ENCODE measurements around the gene ATP6V1E1. TPM values are rescaled to one million over a fixed set of nuclear protein-coding genes. Genes with fewer than 3 reads are reported as not detected.

The ATP6V1E1 gene
- total RNA-seq, 1 experiment from 2014 or later: 88.1 TPM

DNA sequence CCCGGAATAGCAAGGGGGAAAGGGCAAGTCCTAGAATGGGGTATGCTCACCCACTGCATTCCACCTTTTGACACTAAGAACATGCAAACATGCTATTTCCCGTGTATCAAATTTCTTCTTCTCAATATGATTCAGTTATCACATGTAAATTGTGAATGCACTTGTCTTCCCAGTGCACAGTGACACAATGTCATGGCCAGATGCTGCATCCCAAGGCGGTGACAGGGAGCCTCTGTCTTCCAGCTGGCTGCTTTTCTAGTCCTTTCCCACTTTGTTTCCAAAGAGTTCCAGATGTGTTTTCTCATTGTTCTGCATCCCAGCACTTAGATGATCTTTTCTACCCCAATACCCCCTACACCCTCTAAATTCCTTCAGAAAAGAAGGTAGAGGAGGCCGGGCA is 52.9 kb downstream of the ATP6V1E1 start:
- DNase-seq (ENCODE audit: low spot score): no peak
- peaks cover 14% of the 10 kb centered on the region for H3K4me1 Mint-ChIP-seq
- no peak overlapping the region for H3K4me3 Mint-ChIP-seq
- TF ChIP-seq RORB (CRISPR knock-in tag; IDR thresholded peaks at IDR 0.05) (no peak), GTF2I (CRISPR knock-in tag; conservative IDR thresholded peaks at IDR 0.05) (no peak), SMAD3 (CRISPR knock-in tag; IDR thresholded peaks at IDR 0.05; ENCODE audit: borderline replicate concordance) (no peak), ETV6 (CRISPR knock-in tag; IDR thresholded peaks at IDR 0.05) (no peak), ZNF138 (CRISPR knock-in tag; conservative IDR thresholded peaks at IDR 0.05) (no peak), FOXJ3 (CRISPR knock-in tag; IDR thresholded peaks at IDR 0.05; ENCODE audit: borderline replicate concordance) (no peak), ZNF219 (CRISPR knock-in tag; IDR thresholded peaks at IDR 0.05; ENCODE audit: borderline replicate concordance) (no peak), MXD4 (CRISPR knock-in tag; IDR thresholded peaks at IDR 0.05; ENCODE audit: borderline replicate concordance) (no peak), IRF2 (CRISPR knock-in tag; IDR thresholded peaks at IDR 0.05; ENCODE audit: borderline replicate concordance, low read depth) (no peak), MYBL2 (CRISPR knock-in tag; IDR thresholded peaks at IDR 0.05) (no peak), CBFB (CRISPR knock-in tag; IDR thresholded peaks at IDR 0.05; ENCODE audit: low read depth) (no peak), SMAD4 (CRISPR knock-in tag; IDR thresholded peaks at IDR 0.05) (no peak), TP53 (CRISPR knock-in tag; IDR thresholded peaks at IDR 0.05) (no peak)
- TF ChIP-seq, protein P1, sequence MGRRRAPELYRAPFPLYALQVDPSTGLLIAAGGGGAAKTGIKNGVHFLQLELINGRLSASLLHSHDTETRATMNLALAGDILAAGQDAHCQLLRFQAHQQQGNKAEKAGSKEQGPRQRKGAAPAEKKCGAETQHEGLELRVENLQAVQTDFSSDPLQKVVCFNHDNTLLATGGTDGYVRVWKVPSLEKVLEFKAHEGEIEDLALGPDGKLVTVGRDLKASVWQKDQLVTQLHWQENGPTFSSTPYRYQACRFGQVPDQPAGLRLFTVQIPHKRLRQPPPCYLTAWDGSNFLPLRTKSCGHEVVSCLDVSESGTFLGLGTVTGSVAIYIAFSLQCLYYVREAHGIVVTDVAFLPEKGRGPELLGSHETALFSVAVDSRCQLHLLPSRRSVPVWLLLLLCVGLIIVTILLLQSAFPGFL (CRISPR knock-in tag; IDR thresholded peaks at IDR 0.05; ENCODE audit: borderline replicate concordance): no peak
- TF ChIP-seq, protein P2, sequence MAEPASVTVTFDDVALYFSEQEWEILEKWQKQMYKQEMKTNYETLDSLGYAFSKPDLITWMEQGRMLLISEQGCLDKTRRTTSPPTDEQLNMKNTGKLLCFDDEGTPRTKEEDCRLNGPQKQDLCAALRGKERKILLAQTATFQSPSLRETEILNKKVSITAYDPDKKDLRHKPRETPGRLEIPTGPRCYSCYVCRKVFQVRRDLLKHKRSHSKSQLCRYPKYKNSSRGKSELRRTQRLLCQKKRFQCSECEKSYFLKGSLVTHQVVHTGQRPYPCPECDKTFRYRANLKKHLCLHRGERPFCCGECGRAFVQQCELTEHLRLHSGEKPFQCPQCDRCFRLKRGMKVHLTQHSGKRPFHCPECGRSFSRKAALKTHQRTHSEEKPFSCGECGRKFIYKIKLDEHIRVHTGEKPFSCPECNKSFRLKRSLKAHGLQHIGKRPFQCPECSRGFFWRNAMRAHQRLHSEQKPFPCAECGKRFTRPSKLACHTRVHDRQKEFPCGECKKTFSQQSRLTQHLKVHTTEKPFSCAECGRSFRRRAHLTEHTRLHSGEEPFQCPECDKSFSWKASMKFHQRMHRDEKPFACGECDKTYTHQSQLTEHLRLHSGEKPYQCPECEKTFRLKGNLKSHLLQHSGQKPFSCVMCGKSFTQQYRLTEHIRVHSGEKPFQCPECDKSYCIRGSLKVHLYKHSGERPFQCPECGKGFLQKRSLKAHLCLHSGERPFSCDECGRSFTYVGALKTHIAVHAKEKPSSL (CRISPR knock-in tag; conservative IDR thresholded peaks at IDR 0.05): no peak
- TF ChIP-seq, protein P3, sequence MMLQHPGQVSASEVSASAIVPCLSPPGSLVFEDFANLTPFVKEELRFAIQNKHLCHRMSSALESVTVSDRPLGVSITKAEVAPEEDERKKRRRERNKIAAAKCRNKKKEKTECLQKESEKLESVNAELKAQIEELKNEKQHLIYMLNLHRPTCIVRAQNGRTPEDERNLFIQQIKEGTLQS (CRISPR knock-in tag; conservative IDR thresholded peaks at IDR 0.05): no peak
- TF ChIP-seq, protein P4, sequence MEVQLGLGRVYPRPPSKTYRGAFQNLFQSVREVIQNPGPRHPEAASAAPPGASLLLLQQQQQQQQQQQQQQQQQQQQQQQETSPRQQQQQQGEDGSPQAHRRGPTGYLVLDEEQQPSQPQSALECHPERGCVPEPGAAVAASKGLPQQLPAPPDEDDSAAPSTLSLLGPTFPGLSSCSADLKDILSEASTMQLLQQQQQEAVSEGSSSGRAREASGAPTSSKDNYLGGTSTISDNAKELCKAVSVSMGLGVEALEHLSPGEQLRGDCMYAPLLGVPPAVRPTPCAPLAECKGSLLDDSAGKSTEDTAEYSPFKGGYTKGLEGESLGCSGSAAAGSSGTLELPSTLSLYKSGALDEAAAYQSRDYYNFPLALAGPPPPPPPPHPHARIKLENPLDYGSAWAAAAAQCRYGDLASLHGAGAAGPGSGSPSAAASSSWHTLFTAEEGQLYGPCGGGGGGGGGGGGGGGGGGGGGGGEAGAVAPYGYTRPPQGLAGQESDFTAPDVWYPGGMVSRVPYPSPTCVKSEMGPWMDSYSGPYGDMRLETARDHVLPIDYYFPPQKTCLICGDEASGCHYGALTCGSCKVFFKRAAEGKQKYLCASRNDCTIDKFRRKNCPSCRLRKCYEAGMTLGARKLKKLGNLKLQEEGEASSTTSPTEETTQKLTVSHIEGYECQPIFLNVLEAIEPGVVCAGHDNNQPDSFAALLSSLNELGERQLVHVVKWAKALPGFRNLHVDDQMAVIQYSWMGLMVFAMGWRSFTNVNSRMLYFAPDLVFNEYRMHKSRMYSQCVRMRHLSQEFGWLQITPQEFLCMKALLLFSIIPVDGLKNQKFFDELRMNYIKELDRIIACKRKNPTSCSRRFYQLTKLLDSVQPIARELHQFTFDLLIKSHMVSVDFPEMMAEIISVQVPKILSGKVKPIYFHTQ (CRISPR knock-in tag; IDR thresholded peaks at IDR 0.05): no peak
- TF ChIP-seq, protein P5, sequence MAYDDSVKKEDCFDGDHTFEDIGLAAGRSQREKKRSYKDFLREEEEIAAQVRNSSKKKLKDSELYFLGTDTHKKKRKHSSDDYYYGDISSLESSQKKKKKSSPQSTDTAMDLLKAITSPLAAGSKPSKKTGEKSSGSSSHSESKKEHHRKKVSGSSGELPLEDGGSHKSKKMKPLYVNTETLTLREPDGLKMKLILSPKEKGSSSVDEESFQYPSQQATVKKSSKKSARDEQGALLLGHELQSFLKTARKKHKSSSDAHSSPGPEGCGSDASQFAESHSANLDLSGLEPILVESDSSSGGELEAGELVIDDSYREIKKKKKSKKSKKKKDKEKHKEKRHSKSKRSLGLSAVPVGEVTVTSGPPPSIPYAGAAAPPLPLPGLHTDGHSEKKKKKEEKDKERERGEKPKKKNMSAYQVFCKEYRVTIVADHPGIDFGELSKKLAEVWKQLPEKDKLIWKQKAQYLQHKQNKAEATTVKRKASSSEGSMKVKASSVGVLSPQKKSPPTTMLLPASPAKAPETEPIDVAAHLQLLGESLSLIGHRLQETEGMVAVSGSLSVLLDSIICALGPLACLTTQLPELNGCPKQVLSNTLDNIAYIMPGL (CRISPR knock-in tag; IDR thresholded peaks at IDR 0.05): no peak
- no peaks in the 10 kb centered on the region for H3K27me3 Mint-ChIP-seq (ENCODE audit: low read depth)
- no peak for ATAC-seq
- ChIA-PET CTCF (interaction anchor here (1.3 to 2.1 kb wide), 2 partner anchors 18 to 404 kb away, joined by 5 to 6 read pairs; no protein-coding TSS in a partner anchor), POLR2A (no interaction called here)
- no peaks in the 10 kb centered on the region for H3K9me3 Mint-ChIP-seq
- no peak overlapping the region for H3K27ac Mint-ChIP-seq
- no peaks in the 10 kb centered on the region for H3K36me3 Mint-ChIP-seq

DNA sequence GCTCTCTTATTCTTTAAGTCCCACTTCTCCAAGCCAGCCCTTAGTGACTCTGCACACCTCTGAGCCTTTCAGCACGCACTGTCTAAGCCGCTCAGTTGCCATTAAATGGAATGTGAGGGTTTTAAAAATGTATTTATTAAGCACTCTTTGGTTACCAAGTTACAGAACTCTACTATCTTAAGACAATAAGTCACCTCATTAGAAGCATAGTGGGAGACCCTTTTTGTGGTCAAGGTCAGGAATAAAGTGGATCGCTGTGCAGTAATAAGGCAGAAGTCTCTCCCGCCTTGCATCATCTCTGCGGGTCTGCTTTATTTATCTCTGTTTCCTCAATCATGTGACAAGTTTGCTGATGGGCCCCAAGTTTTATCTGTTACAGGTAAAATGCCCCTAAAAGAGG is 53.4 kb downstream of the ATP6V1E1 start:
- H3K4me1 Mint-ChIP-seq: peaks cover 19% of the 10 kb centered on the region
- H3K27ac Mint-ChIP-seq: 0 out of 2 replicates have a peak overlapping the region, but pooled peaks have one; percentile 15
- no peak for DNase-seq (ENCODE audit: low spot score)
- ATAC-seq: no peak
- no peak overlapping the region for H3K4me3 Mint-ChIP-seq
- H3K27me3 Mint-ChIP-seq (ENCODE audit: low read depth): no peaks in the 10 kb centered on the region
- POLR2A ChIA-PET: no interaction called here
- H3K9me3 Mint-ChIP-seq: no peaks in the 10 kb centered on the region
- no peak for TF ChIP-seq JUN (CRISPR knock-in tag; IDR thresholded peaks at IDR 0.05)
- TF ChIP-seq, protein P6, sequence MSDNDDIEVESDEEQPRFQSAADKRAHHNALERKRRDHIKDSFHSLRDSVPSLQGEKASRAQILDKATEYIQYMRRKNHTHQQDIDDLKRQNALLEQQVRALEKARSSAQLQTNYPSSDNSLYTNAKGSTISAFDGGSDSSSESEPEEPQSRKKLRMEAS (CRISPR knock-in tag; IDR thresholded peaks at IDR 0.05): no peak
- TF ChIP-seq OVOL2 (CRISPR knock-in tag; IDR thresholded peaks at IDR 0.05; ENCODE audit: borderline replicate concordance): no peak
- TF ChIP-seq, protein P3 (CRISPR knock-in tag; conservative IDR thresholded peaks at IDR 0.05): no peak
- TF ChIP-seq, protein P7, sequence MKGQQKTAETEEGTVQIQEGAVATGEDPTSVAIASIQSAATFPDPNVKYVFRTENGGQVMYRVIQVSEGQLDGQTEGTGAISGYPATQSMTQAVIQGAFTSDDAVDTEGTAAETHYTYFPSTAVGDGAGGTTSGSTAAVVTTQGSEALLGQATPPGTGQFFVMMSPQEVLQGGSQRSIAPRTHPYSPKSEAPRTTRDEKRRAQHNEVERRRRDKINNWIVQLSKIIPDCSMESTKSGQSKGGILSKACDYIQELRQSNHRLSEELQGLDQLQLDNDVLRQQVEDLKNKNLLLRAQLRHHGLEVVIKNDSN (CRISPR knock-in tag; IDR thresholded peaks at IDR 0.05): no peak
- TF ChIP-seq, protein P8, sequence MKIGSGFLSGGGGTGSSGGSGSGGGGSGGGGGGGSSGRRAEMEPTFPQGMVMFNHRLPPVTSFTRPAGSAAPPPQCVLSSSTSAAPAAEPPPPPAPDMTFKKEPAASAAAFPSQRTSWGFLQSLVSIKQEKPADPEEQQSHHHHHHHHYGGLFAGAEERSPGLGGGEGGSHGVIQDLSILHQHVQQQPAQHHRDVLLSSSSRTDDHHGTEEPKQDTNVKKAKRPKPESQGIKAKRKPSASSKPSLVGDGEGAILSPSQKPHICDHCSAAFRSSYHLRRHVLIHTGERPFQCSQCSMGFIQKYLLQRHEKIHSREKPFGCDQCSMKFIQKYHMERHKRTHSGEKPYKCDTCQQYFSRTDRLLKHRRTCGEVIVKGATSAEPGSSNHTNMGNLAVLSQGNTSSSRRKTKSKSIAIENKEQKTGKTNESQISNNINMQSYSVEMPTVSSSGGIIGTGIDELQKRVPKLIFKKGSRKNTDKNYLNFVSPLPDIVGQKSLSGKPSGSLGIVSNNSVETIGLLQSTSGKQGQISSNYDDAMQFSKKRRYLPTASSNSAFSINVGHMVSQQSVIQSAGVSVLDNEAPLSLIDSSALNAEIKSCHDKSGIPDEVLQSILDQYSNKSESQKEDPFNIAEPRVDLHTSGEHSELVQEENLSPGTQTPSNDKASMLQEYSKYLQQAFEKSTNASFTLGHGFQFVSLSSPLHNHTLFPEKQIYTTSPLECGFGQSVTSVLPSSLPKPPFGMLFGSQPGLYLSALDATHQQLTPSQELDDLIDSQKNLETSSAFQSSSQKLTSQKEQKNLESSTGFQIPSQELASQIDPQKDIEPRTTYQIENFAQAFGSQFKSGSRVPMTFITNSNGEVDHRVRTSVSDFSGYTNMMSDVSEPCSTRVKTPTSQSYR (CRISPR knock-in tag; IDR thresholded peaks at IDR 0.05): no peak
- no peaks in the 10 kb centered on the region for H3K36me3 Mint-ChIP-seq
- CTCF ChIA-PET: interaction anchor here (2.1 kb wide), 1 partner anchor 404 kb away, joined by 6 read pairs; no protein-coding TSS in a partner anchor
